Erythroblast (primary cell): ENCODE results near the gene IQGAP3.

Source experiments
- GATA1 ChIP-seq: IDR thresholded peaks from 2 replicates; pipeline ENCODE4 v1.6.1; 2011; ENCODE audit warnings: low read depth, mild to moderate bottlenecking, control low read depth, low read length, moderate library complexity
- POLR2A ChIP-seq: IDR thresholded peaks from 2 replicates; pipeline ENCODE4 v1.6.1; 2011; ENCODE audit warnings: mild to moderate bottlenecking, low read length

GRCh38 chr1:156493154-156493631 lies 79.2 kb downstream of the IQGAP3 start:
- no peak for TF ChIP-seq POLR2A
- TF ChIP-seq GATA1 = no peak
